T-helper 1 cell treated with Interleukin-12 subunit alpha and Interleukin-12 subunit beta and Interleukin-4 antibody, amounts not matched to agents 30 ng/mL and 1 ng/mL, for 36 hours (primary cell): ENCODE results near the gene YY1AP1. TPM values are rescaled to one million over a fixed set of nuclear protein-coding genes. Genes with fewer than 3 reads are reported as not detected.
"Not testable (repeated sequence)": the region's sequence is repeated elsewhere in the genome, so short reads cannot be mapped to it uniquely, and the experiment has no call there.

Experiments
- intact Hi-C: fragments of 100-400 bp; cut with micrococcal nuclease; formaldehyde crosslinking; loops from one replicate; pipeline ENCODE4 v1.15.1; 2024
- total RNA-seq: library from RNA; stranded (reverse); gene quantifications from 2 replicates; pipeline ENCODE4 v1.2.3, GENCODE V29; 2022

The YY1AP1 gene
- total RNA-seq, 1 donor from 2014 or later: 82.8 TPM

DNA sequence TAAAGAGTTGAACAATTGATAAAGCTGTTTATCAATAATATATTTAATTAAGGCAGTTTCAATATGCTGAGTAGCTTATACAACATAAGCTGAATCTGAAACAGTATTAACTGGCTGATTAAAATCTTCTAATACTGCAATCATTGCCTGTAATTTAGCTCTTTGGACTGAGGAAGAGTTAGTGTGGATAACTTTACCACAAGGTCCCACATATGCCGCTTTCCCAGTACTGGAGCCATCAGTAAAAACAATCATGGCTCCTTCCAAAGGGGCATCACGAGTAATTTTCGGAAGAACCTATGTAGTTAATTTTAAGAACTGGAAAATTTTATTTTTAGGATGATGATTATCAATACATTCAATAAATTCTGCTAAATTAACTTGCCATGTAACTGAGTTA is 7.0 kb upstream of the YY1AP1 start:
- intact Hi-C loops: no loop called here

DNA sequence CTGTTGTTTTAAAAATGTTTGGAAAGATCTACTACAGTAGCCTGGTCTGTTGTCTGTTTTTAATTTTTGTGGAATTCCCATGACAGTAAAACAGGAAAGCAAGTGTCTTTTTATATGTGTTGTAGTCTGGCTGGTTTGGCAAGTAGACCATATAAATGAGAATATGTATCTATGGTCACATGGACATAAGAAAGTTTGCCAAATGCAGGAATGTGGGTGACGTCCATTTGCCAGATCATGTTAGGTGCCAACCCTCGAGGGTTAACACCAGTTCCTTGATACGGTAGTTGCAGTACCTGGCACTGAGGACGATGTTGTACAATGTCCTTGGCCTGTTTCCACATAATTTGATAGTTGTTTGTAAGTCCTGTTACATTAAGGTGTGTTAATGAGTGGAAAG is 6.5 kb upstream of the YY1AP1 start:
- intact Hi-C loops: no loop called here

GRCh38 chr1:155694167-155694566 is 5.6 kb upstream of the YY1AP1 start:
- intact Hi-C loops: no loop called here

GRCh38 chr1:155691992-155692528 is 3.5 kb upstream of the YY1AP1 start:
- intact Hi-C loops: no loop called here

DNA sequence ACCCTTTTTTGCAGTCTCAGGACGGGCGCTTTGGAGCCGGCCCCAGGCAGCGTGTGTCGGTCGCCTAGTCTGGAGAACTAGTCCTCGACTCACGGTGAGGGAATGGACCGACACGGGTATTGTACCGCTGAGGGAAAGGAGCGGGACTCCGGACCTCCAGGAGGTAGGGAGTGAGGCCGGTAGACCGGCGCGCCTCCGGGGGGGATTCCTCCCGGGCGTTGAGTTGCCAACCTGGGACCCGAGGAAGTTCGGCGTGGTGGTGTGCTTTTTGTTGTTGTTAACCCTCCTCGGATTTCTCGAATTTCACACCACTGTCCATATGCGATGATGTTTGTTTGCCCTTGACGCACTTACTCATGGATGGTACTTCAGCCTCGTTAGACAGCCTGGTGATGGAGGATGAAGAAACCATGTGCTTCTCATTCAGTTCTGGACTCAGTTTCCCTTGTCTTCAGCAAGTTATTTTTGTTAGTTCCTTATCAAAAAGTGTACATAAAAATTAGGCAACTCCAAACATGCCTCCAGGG is 570 bp upstream of the YY1AP1 start, which contains the start of gene DAP3:
Gene DAP3, plus strand, starts transcription at position 11 of the 527 bp plus-strand sequence. CDS start 20,689 bp downstream, outside the sequence.
- intact Hi-C loops: loop anchor here (1.0 to 5.0 kb wide), 4 partner anchors 28 to 78 kb away; partner anchors contain the start of gene MSTO1

GRCh38 chr1:155687705-155688323 is 760 bp downstream of the YY1AP1 start:
- intact Hi-C loops: loop anchor here (1.0 to 5.0 kb wide), 7 partner anchors 29 to 494 kb away; partner anchors contain the start of genes LAMTOR2, MSTO1 and SYT11

- intact Hi-C loops: no loop called here
These were observed 6.8 kb downstream of the YY1AP1 start for GRCh38 chr1:155681776-155682175.

- intact Hi-C loops: no loop called here
These were observed 8.0 kb downstream of the YY1AP1 start for GRCh38 chr1:155680531-155680930.

DNA sequence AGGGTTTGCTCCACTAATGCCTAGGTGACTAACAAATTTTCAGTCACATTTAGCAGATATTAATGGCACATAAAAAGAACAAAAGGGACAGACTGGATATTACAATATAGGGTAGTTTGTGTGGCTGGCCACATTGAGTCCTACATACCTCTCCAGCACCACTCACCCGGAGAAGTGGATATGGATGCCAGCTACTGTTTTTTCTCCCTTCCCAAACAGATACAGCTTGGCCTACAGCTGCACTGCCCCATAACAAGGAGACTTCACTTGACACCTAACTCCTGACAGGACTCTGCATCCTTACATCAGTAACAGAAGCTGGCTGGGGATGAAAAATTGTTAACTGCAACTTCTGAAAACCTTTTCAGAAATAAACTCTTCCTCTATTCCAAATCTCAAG is 9.6 kb downstream of the YY1AP1 start:
- intact Hi-C loops: not testable (repeated sequence)

DNA sequence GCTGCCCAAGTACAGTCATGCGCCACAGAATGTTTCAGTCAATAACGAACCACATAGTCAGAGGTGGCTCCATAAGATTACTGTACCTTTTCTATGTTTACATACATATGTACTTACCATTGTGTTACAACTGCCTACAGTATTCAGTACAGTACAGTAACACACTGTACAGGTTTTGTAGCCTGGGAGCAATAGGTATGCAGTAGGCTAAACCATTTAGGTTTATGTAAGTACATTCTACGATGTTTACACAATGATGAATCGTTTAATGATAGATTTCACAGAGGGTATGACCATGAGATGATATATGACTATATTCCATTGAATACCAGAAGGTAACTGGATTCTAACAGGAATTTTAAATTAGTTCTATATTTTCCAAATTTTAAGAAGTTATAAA is 10.5 kb downstream of the YY1AP1 start:
- intact Hi-C loops: no loop called here

DNA sequence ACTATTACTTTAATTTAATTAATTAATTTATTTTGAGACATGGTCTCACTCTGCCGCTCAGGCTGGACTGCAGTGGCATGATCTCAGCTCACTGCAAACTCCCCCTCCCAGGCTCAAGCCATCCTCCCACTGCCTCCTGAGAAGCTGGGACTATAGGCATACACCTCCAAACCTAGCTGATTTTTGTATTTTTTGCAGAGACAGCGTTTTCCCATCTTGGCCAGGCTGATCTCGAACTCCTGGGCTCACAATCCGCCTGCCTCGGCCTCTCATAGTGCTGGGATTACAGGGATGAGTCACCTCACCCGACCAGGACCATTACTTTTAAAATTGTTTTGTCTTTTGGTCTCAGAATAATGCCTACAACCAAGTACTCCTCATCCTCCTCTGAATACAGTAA is 15.6 kb downstream of the YY1AP1 start:
- intact Hi-C loops: no loop called here

- intact Hi-C loops: no loop called here
These were observed 16.8 kb downstream of the YY1AP1 start for GRCh38 chr1:155671750-155672149.

DNA sequence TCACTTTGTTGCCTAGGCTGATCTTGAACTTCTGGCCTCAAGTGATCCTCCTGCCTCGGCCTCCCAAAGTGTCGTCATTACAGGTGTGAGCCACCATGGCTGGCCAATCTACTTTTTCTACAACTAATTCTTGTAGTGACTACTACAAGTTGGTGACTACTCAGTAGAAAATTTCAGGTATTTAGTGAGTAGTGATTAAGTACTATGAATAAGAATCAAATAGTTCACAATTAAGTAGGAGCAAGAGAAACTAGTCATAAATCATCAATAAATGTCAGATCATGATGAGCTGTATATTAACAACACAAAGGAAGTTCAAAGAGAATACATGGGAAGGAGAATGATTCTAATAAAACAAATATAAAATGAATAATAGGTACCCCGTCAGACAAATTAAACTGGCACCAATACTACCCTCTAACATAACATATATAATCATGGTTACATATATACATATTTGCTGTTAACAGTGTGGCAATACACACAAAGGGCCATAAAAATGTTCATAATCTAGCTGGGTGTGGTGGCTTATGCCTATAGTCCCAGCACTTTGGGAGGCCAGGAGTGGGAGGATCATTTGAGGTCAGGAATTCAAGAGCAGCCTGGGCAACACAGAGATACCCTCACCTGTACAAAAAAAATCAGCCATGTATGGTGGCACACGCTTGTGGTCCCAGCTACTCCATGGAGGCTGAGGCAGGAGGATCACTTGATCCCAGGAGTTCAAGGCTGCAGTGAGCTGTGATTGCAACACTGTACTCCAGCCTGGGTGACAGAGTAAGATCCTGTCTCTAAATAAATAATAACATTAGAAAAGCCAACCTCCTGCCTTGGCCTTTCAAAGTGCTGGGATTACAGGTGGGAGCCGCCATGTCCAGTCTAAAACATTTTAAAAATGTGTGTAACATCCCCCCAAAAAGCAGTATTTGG is 19.1 kb downstream of the YY1AP1 start:
- intact Hi-C loops: no loop called here

DNA sequence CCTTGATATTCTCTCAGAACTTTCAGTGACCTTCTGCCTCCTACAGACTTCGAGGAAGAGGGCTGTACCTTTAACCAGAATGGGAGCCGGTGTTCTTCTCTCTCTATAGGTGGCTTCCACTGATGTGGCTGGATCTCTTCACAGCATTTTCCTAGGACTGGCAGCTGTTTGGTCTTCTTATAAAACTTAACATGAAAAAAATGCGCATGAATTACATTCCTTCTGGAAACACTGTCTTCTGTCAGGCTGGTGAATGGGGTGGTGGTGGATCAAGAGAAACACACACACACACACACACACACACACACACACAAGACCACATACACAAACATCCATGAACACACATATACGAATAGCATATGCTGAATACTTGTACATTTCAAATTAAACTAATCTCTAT is 27.3 kb downstream of the YY1AP1 start:
- intact Hi-C loops: not testable (repeated sequence)

GRCh38 chr1:155657463-155657862 is 31.1 kb downstream of the YY1AP1 start:
- intact Hi-C loops: no loop called here

GRCh38 chr1:155652951-155653350 is 35.6 kb downstream of the YY1AP1 start:
- intact Hi-C loops: no loop called here

- intact Hi-C loops: no loop called here
These were observed 36.5 kb downstream of the YY1AP1 start for GRCh38 chr1:155651861-155652661.

DNA sequence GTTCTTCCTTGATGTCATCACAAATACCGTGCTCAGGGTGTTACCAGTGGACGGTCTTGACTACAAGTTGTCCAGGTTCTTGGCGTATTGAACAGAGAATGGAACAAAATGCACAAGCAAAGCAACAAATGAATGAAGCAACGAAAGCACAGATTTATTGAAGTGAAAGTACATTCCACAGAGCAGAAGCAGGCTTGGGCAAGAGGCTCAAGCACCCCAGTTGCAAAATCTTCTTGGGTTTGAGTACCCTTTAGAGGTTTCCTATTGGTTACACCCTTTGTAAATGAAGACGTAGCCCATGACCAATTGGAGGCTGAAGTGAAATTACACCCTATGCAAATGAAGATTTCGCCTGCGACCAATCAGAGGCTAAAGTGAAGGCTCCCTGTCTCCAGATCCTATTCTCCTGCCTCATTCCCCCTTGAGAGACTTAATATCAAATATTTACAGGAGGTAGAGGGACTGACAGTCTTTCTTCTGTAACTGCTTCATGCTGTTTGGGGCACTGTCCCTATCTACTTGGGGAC is 38.3 kb downstream of the YY1AP1 start:
- intact Hi-C loops: no loop called here

- intact Hi-C loops: no loop called here
These were observed 38.9 kb downstream of the YY1AP1 start for GRCh38 chr1:155649676-155650075.

- intact Hi-C loops: no loop called here
These were observed 40.1 kb downstream of the YY1AP1 start for GRCh38 chr1:155648207-155649147.
